Prostate gland (tissue), 2 donors: Measurements from ENCODE around the gene B3GALT6. TPM values are rescaled to one million over a fixed set of nuclear protein-coding genes. Genes with fewer than 3 reads are reported as not detected.

Experiments
- DNase-seq: peaks from one replicate; pipeline ENCODE4 v3.0.0-alpha.2; 2019; ENCODE audit warnings: low spot score
- H3K27ac ChIP-seq, 2 donors: fragments of 200-600 bp; sonication (generic); 2 replicates each; pipeline ENCODE4 v1.5.1; 2017 to 2019
- H3K27me3 ChIP-seq: fragments of 200-600 bp; sonication (generic); replicated peaks from 2 replicates; pipeline ENCODE4 v1.5.1; 2019; ENCODE audit not compliant: insufficient read depth
- H3K36me3 ChIP-seq, 2 donors: fragments of 200-600 bp; sonication (generic); 1 replicate in 1 of 2; 2 replicates in 1 of 2; pipeline versions ENCODE4 v1.5.1 to v1.8.1; 2017 to 2019
- H3K4me1 ChIP-seq: fragments of 200-600 bp; sonication (generic); replicated peaks from 2 replicates; pipeline ENCODE4 v1.5.1; 2019
- H3K4me3 ChIP-seq, 2 donors: fragments of 200-600 bp; sonication (generic); 2 replicates each; pipeline ENCODE4 v1.5.1; 2017 to 2019
- H3K9me3 ChIP-seq: fragments of 200-600 bp; sonication (generic); 2 replicates; pipeline ENCODE4 v1.5.1; 2017
- CTCF ChIP-seq, 4 experiments: fragments of 200-600 bp in 2 of 4; fragments of 450-650 bp in 2 of 4; sonication (generic) in 2 of 4; IDR thresholded peaks; 1 replicate in 3 of 4; 2 replicates in 1 of 4; pipeline ENCODE4 v1.5.1; 2016 to 2019; ENCODE audit warnings: antibody characterized with exemption in 4 of 4, mild to moderate bottlenecking in 2 of 4, moderate library complexity in 2 of 4
- POLR2A ChIP-seq: fragments of 450-650 bp; IDR thresholded peaks from one replicate; pipeline ENCODE4 v1.6.1; 2016; ENCODE audit warnings: antibody characterized with exemption, mild to moderate bottlenecking
- POLR2AphosphoS5 ChIP-seq: sonication (generic); formaldehyde crosslinking; IDR thresholded peaks from one replicate; pipeline ENCODE4 v1.6.1; 2017; ENCODE audit warnings: antibody characterized with exemption
- WGBS: methylation state at CpG from one replicate; pipeline ENCODE4 v1.1.5; 2018; 5-methylcytosine and 5-hydroxymethylcytosine counted together
- intact Hi-C: fragments of 100-400 bp; cut with DNase I; formaldehyde crosslinking; loops from one replicate; pipeline ENCODE4 v1.14.2; 2022
- total RNA-seq, 2 donors: library from RNA; depleted of rRNA; stranded (reverse); fragments of >200 nt; gene quantifications; one replicate each; pipeline ENCODE4 v1.1.0, GENCODE V29; 2016

B3GALT6 gene
- total RNA-seq, 2 donors from 2014 or later = 29.6 to 41.5 TPM

- H3K36me3 ChIP-seq = peaks cover 0 to 10% of the 10 kb centered on the region in 2 donors
Measured at GRCh38 chr1:1264868-1265272, 32.8 kb downstream of the B3GALT6 start.

GRCh38 chr1:1267488-1268283, 35.6 kb downstream of the B3GALT6 start:
- intact Hi-C loops = no loop called here
- whole genome bisulfite sequencing = 92% methylated on average over 39 of the region's 39 CpGs

More at GRCh38 chr1:1264868-1265272, 32.8 kb downstream of the B3GALT6 start:
- Histone ChIP-seq H3K27ac (no peak overlapping the region), H3K9me3 (no peaks in the 10 kb centered on the region), H3K4me3 (no peak overlapping the region), H3K27me3 (no peaks in the 10 kb centered on the region), H3K4me1 (no peaks in the 10 kb centered on the region)
- no peak for DNase-seq
- 82% methylated on average over 9 of the region's 10 CpGs for WGBS
- intact Hi-C loops = no loop called here
- TF ChIP-seq CTCF (IDR thresholded peaks at IDR 0.05) (no peak), POLR2A (no peak), POLR2AphosphoS5 (no peak)

GRCh38 chr1:1268284-1268682, 36.2 kb downstream of the B3GALT6 start:
- Histone ChIP-seq H3K4me1 (peaks cover 22% of the 10 kb centered on the region), H3K36me3 (no peaks in the 10 kb centered on the region), H3K9me3 (no peaks in the 10 kb centered on the region), H3K4me3 (no peak overlapping the region), H3K27ac (no peak overlapping the region), H3K27me3 (no peaks in the 10 kb centered on the region)
- TF ChIP-seq CTCF (IDR thresholded peaks at IDR 0.05) (no peak), POLR2A (no peak), POLR2AphosphoS5 (no peak)
- no peak for DNase-seq
- WGBS = 95% methylated on average over 13 of the region's 13 CpGs
- intact Hi-C loops = no loop called here

More at GRCh38 chr1:1267488-1268283, 35.6 kb downstream of the B3GALT6 start:
- Histone ChIP-seq H3K27ac (no peak overlapping the region), H3K4me3 (no peak overlapping the region), H3K9me3 (no peaks in the 10 kb centered on the region), H3K4me1 (peaks cover 21% of the 10 kb centered on the region), H3K36me3 (peaks cover 0 to 2% of the 10 kb centered on the region in 2 donors), H3K27me3 (no peaks in the 10 kb centered on the region)
- no peak for DNase-seq
- TF ChIP-seq POLR2AphosphoS5 (no peak), POLR2A (no peak), CTCF (IDR thresholded peaks at IDR 0.05) (no peak)

- H3K27ac ChIP-seq = no peak overlapping the region
- no peak for TF ChIP-seq CTCF (IDR thresholded peaks at IDR 0.05)
- TF ChIP-seq POLR2A = no peak
- no peak for TF ChIP-seq POLR2AphosphoS5
- peaks cover 22% of the 10 kb centered on the region for H3K4me1 ChIP-seq
- no peak overlapping the region for H3K4me3 ChIP-seq
- no peak for DNase-seq
- H3K27me3 ChIP-seq = no peaks in the 10 kb centered on the region
- no peaks in the 10 kb centered on the region for H3K36me3 ChIP-seq
- H3K9me3 ChIP-seq = no peaks in the 10 kb centered on the region
- WGBS = 70% methylated on average over 7 of the region's 7 CpGs
- intact Hi-C loops = no loop called here
Measured at GRCh38 chr1:1270813-1271212, 38.8 kb downstream of the B3GALT6 start.
